Right kidney (tissue), 9 donors: ENCODE results near the gene OTP.
A peak's percentile ranks its signal among the peaks of the same experiment; 100 is the strongest.

Experiments used
- DNase-seq: peaks from one replicate; pipeline ENCODE4 v3.0.0-alpha.2; 2016
- long read RNA-seq, 8 donors: transcript quantifications; one replicate each; lab custom pipeline, GENCODE V29; 2026

OTP gene
- long read RNA-seq, donor 1: 0 reads
- long read RNA-seq, donor 2: 0 reads
- long read RNA-seq, donor 3: 0 reads
- long read RNA-seq, donor 4: 0 reads
- long read RNA-seq, donor 5: 0 reads
- long read RNA-seq, donor 6: 0 reads
- long read RNA-seq, donor 7: 0 reads
- long read RNA-seq, donor 8: 0 reads

- no peak for DNase-seq
These were observed at the start of gene OTP for GRCh38 chr5:77637998-77638762. TSS of gene OTP (minus strand) at chr5:77638713. CDS start at chr5:77638549, 164 bp downstream.

- DNase-seq: no peak
These were observed 44.7 kb upstream of the OTP start for GRCh38 chr5:77683171-77683732.

DNA sequence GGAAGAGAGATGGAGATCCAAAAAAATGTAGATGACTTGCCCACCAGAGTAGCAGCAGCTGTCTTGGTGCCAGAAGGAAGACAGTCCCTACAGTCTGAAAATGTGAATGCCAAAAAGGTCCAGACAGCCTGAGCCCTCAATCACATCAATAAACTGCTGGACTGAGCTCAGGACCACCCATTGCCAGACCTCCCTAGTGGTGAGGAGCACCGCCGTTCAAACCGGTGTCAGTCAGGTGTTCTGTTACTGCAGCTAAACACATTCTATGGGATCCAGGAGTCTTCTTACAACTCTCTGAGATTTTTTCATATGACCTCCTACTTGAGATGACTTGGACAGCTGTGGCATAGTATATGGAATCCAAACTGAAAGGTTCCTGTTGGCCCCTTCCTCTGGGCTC lies 32.0 kb upstream of the OTP start:
- DNase-seq: no peak

GRCh38 chr5:77669677-77670076 lies 31.2 kb upstream of the OTP start:
- no peak for DNase-seq

DNA sequence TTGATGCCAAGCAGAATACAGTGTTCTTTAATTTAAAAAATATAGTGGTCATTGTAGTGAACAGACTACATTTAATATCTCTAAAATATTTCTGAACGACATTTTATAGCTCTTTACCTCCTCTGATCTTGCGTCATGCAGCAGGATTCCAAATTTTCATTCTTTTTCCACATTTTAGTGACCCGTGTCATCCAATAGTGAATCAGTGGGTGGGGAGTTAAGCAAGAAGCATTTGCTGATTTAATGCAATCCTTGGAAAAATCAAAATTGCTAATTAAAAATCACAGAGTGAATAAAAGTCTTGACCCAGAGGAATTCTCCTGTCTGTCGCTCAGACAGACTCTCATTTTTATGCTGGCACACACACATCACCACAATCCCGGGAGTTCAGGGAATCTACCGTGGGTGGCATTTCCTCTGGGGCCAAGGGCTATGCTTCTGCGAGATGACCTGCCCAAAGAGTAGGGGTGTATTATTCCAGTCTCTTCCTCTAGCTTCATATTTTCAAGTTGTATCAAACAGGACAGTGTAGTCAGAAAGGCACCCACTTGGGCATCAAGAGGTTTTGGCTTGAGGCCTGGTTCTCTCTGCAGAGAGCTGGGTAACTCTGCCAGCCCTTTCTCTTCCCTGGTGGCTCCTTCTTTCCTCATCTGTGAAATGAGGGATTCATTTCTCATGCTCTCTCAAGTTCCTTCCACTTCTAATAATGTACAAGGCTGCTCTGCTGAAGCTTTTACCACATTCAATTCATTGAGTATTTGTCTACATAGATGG lies 24.8 kb upstream of the OTP start:
- no peak for DNase-seq

DNA sequence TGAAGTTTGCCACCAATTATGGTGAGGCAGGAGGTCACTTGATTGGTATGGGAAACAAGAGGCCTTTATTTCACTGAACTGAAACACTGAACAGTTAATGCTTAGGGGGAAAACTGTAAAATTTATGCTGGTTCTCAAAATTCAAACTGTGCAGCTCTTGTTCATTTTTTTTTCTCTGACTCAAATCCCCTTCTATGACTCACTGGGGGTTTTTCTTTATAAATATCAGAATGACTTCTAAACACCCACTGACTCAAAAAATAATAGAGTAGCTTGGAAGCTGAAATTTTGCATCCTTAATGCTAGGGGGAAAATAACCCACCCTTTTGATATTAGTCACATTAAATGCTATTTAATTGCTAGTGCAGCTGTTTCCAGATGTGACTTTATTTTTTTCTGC lies 24.1 kb upstream of the OTP start:
- DNase-seq: no peak

DNA sequence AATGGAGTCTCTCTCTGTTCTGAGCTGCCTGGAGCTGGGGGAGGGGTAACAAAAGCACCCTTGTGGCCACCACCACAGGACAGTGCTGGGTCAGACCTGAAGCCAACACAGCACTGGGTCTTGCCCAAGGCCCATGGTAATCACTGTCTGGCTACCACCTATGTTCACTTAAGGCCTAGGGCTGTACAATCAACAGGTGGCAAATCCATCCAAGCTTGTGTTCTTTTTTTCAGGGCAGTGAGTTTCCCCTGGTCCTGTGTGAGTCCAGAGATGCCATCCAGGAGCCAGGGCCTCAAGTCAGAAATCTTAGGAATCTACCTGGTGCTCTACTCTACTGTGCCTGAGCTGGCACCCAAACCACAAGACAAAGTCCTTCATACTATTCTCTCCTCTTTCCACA lies 20.1 kb upstream of the OTP start:
- DNase-seq: no peak

- no peak for DNase-seq
These were observed 12.8 kb upstream of the OTP start for GRCh38 chr5:77651343-77651742.

- DNase-seq: no peak
These were observed 12.2 kb upstream of the OTP start for GRCh38 chr5:77650686-77651085.

DNA sequence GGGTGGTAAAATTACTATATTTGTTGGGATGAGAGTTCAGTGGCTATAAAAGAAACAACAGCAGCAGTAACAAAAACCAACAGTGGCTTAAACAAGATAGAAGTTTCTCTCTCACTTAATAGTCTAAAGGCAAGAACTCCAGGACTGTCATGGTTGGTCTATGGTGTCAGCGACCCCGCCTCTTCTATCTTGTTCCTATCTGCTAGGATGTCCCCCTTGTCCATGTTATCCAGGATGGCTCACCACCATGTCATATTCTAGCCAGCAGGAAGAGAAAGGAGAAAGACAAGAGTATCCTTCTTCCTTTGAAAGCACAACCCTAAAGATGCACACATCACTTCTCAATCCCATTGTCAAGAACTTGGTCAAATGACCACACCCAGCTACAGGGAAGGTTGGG lies 11.3 kb upstream of the OTP start:
- DNase-seq: no peak

DNA sequence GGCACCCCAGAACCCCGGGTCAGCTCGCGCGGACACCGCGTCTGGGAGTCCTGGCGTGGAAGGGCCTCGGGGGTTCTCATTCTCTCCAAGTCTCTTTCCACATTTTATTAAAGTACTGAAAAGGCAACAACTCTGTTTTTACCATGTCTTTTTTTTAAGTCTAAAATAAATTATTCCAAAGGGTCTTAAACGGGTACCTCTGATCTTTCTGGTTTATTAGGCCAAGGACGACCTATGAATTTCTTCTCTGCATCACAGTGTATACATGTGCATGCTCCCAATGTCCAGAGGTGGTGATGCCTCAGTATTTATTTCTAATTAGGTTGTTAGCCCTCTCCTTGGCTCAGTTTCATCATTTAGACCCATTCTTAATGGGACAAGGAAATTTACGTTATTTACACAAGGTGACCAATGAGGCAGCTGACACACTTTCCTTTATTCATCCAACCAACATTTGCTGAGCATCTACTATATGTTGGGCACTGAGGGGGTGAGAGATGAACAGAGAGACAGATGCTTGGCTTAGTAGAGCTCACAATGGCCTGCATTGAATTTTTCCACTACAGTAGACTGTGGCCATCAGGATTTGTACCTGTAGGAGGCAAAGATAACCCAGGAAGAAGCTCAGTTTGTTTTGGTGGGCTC lies 7.6 kb upstream of the OTP start:
- DNase-seq: no peak

DNA sequence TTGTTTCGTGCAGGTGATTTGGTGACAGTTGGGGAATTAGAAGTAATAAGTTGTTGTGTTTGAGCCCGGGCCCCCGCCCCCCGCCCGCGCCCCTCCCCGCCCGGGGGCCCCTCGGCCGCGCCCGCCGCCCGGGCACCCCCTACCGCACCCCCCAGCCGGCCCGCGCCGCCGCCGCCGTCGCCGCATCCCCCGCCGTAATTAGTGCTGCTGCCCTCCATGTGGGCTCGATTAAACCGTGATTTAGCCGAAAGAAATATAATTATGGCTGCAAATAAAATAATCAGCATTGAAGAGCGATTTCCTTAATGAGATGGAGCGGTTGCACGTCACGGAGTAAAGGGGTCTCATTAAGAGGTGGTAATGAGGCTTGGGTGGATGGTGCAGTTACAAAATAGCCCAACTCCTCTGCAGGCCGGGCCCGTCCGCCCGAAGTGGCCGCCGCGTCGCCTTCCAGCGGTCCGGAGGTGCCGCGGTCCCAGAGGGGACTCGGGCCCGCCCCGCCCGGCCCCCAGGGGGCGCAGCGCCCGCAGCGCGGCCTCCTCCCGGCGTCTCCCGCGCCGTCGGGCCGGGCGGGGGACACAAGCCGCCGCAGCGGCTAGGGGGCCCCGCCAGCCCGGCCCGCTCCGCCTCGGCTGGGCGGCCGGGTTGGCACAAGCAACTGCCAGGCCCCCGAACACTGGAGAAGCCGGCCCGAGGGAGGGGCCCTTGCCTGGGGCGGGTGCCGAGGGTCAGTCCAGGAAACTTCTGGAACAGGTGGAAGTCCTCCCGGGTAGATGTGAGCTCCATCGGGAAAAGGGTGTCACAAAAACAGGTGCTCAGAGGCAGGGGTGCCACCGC lies 6.9 kb upstream of the OTP start:
- peak; percentile 66 for DNase-seq

GRCh38 chr5:77644371-77645157 lies 6.1 kb upstream of the OTP start:
- peak; percentile 65 for DNase-seq

GRCh38 chr5:77643654-77644370 lies 5.3 kb upstream of the OTP start:
- DNase-seq: no peak

- peak; percentile 62 for DNase-seq
These were observed 4.5 kb upstream of the OTP start for GRCh38 chr5:77642738-77643653.

- DNase-seq: peak; percentile 51
These were observed 3.6 kb upstream of the OTP start for GRCh38 chr5:77641963-77642737.

GRCh38 chr5:77641397-77641943 lies 3.0 kb upstream of the OTP start:
- peak; percentile 31 for DNase-seq
